CD4-positive, alpha-beta T cell (primary cell): ENCODE results near the gene NOD1. TPM values are rescaled to one million over a fixed set of nuclear protein-coding genes. Genes with fewer than 3 reads are reported as not detected.

ENCODE experiments used
- ATAC-seq: fragments of 200-7000 bp; cut with Tn5 transposase; one replicate; pipeline ENCODE4 v1.10.0; 2022; ENCODE audit warnings: mild to moderate bottlenecking; ENCODE audit not compliant: poor library complexity
- CTCF ChIA-PET: fragments of 350-600 bp; sonication (Branson Sonifier 250); formaldehyde crosslinking; loops from one replicate; lab custom pipeline; 2021; ENCODE audit warnings: antibody characterized with exemption, inconsistent platforms; lab: Charles Lee
- POLR2A ChIA-PET: fragments of 350-600 bp; sonication (Branson Sonifier 250); formaldehyde crosslinking; loops from one replicate; lab custom pipeline; 2021; ENCODE audit warnings: antibody characterized with exemption, inconsistent platforms; lab: Charles Lee
- DNase-seq, 14 experiments: peaks; one replicate each; pipeline ENCODE4 v3.0.0-alpha.2; 2013 to 2020; ENCODE audit warnings: mixed read lengths in 2 of 14
- H3K27ac ChIP-seq, 2 donors: one replicate each; pipeline versions ENCODE4 v1.5.1 to v1.7.0; 2013; ENCODE audit warnings: low read length in 2 of 2, low read depth in 1 of 2, mild to moderate bottlenecking in 1 of 2
- H3K27me3 ChIP-seq, 2 experiments: 1 replicate in 1 of 2; 2 replicates in 1 of 2; pipeline versions ENCODE4 v1.6.1 to v1.7.0; 2013; ENCODE audit warnings: low read length in 2 of 2, control low read depth in 1 of 2, mild to moderate bottlenecking in 1 of 2, moderate library complexity in 1 of 2; ENCODE audit not compliant: insufficient read depth in 2 of 2, control insufficient read depth in 1 of 2
- H3K36me3 ChIP-seq: one replicate; pipeline ENCODE4 v1.6.1; 2013; ENCODE audit warnings: low read length, control low read depth; ENCODE audit not compliant: insufficient read depth
- H3K4me1 ChIP-seq: one replicate; pipeline ENCODE4 v1.6.1; 2013; ENCODE audit warnings: low read length, control low read depth; ENCODE audit not compliant: insufficient read depth
- H3K4me3 ChIP-seq: one replicate; pipeline ENCODE4 v1.5.1; 2013; ENCODE audit warnings: mild to moderate bottlenecking, low read length, moderate library complexity
- H3K9me3 ChIP-seq, 2 experiments: 1 replicate in 1 of 2; 2 replicates in 1 of 2; pipeline versions ENCODE4 v1.6.1 to v1.7.0; 2013; ENCODE audit warnings: low read length in 2 of 2, mild to moderate bottlenecking in 2 of 2, control low read depth in 1 of 2, moderate library complexity in 1 of 2; ENCODE audit not compliant: control insufficient read depth in 1 of 2, insufficient read depth in 1 of 2
- H3K27ac Mint-ChIP-seq: one replicate; pipeline ENCODE4 v1.8.0; 2020; ENCODE audit warnings: mixed read lengths
- H3K27me3 Mint-ChIP-seq: one replicate; pipeline ENCODE4 v1.8.0; 2021; ENCODE audit warnings: mixed read lengths
- H3K36me3 Mint-ChIP-seq: one replicate; pipeline ENCODE4 v1.8.0; 2021; ENCODE audit warnings: low read depth, mixed read lengths
- H3K4me1 Mint-ChIP-seq: one replicate; pipeline ENCODE4 v1.8.0; 2021; ENCODE audit warnings: low read depth, mixed read lengths
- H3K4me3 Mint-ChIP-seq: one replicate; pipeline ENCODE4 v1.8.0; 2020; ENCODE audit warnings: mild to moderate bottlenecking, mixed read lengths
- H3K9me3 Mint-ChIP-seq: one replicate; pipeline ENCODE4 v1.8.0; 2020; ENCODE audit warnings: mixed read lengths
- intact Hi-C, 2 experiments: fragments of 100-400 bp; cut with DNase I in 1 of 2; cut with micrococcal nuclease in 1 of 2; formaldehyde crosslinking; loops; one replicate each; pipeline versions ENCODE4 v1.15.1 to v1.9.0; 2023 to 2025; cut with DNase I, micrococcal nuclease
- total RNA-seq, 174 experiments: library from RNA in 2 of 174; stranded (reverse) in 2 of 174; gene quantifications; one replicate each; pipeline ENCODE4 v1.2.3 and lab custom pipeline; 2021 to 2026
- TF ChIP-seq, protein P1 (sequence below): fragments of 200-600 bp; IDR thresholded peaks from one replicate; pipeline ENCODE4 v1.8.0; 2022; ENCODE audit warnings: antibody characterized with exemption, mild to moderate bottlenecking

The NOD1 gene
- total RNA-seq, 2 experiments from 2014 or later = 11.6 to 12.6 TPM

- ATAC-seq (no peak), DNase-seq (no peak)
- Mint-ChIP-seq H3K27me3 (no peaks in the 10 kb centered on the region), H3K4me1 (peaks cover 69% of the 10 kb centered on the region), H3K36me3 (peaks cover 15% of the 10 kb centered on the region), H3K9me3 (no peaks in the 10 kb centered on the region), H3K27ac (peak overlapping the region; percentile 50), H3K4me3 (peak overlapping the region; percentile 84)
- Histone ChIP-seq H3K36me3 (no peaks in the 10 kb centered on the region), H3K27me3 (no peaks in the 10 kb centered on the region), H3K4me3 (no peak overlapping the region), H3K9me3 (no peaks in the 10 kb centered on the region), H3K27ac (no peak overlapping the region), H3K4me1 (peaks cover 45% of the 10 kb centered on the region)
- intact Hi-C loops = loop anchor here in 1 of 2 experiments (10.0 kb wide), 1 partner anchor 192 kb away; the partner anchor contains the start of gene ZNRF2
- ChIA-PET POLR2A (interaction anchor here (1.7 kb wide), 1 partner anchor 31 kb away, joined by 5 read pairs; no protein-coding TSS in a partner anchor), CTCF (interaction anchor here (1.4 kb wide), 1 partner anchor 124 kb away, joined by 3 read pairs; no protein-coding TSS in a partner anchor)
- TF ChIP-seq, protein P1, sequence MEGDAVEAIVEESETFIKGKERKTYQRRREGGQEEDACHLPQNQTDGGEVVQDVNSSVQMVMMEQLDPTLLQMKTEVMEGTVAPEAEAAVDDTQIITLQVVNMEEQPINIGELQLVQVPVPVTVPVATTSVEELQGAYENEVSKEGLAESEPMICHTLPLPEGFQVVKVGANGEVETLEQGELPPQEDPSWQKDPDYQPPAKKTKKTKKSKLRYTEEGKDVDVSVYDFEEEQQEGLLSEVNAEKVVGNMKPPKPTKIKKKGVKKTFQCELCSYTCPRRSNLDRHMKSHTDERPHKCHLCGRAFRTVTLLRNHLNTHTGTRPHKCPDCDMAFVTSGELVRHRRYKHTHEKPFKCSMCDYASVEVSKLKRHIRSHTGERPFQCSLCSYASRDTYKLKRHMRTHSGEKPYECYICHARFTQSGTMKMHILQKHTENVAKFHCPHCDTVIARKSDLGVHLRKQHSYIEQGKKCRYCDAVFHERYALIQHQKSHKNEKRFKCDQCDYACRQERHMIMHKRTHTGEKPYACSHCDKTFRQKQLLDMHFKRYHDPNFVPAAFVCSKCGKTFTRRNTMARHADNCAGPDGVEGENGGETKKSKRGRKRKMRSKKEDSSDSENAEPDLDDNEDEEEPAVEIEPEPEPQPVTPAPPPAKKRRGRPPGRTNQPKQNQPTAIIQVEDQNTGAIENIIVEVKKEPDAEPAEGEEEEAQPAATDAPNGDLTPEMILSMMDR = no peak
Observed at GRCh38 chr7:30476459-30477145, 2.0 kb downstream of the NOD1 start.

- H3K9me3 Mint-ChIP-seq = no peaks in the 10 kb centered on the region
- no peaks in the 10 kb centered on the region for H3K27me3 ChIP-seq
- no peak overlapping the region for H3K4me3 ChIP-seq
- H3K27ac ChIP-seq = no peak overlapping the region
- H3K4me1 ChIP-seq = peaks cover 54% of the 10 kb centered on the region
- ChIA-PET CTCF (no interaction called here), POLR2A (no interaction called here)
- peaks cover 15% of the 10 kb centered on the region for H3K36me3 Mint-ChIP-seq
- no peaks in the 10 kb centered on the region for H3K9me3 ChIP-seq
- ATAC-seq (no peak), DNase-seq (no peak)
- intact Hi-C loops = loop anchor here in 1 of 2 experiments (10.0 kb wide), 1 partner anchor 191 kb away; the partner anchor contains the start of gene ZNRF2
- H3K27me3 Mint-ChIP-seq = no peaks in the 10 kb centered on the region
- H3K36me3 ChIP-seq = no peaks in the 10 kb centered on the region
- peak overlapping the region; percentile 50 for H3K4me3 Mint-ChIP-seq
- H3K27ac Mint-ChIP-seq = no peak overlapping the region
- TF ChIP-seq, protein P1 = no peak
- peaks cover 79% of the 10 kb centered on the region for H3K4me1 Mint-ChIP-seq
Observed at GRCh38 chr7:30475580-30475979, 3.0 kb downstream of the NOD1 start.

DNA sequence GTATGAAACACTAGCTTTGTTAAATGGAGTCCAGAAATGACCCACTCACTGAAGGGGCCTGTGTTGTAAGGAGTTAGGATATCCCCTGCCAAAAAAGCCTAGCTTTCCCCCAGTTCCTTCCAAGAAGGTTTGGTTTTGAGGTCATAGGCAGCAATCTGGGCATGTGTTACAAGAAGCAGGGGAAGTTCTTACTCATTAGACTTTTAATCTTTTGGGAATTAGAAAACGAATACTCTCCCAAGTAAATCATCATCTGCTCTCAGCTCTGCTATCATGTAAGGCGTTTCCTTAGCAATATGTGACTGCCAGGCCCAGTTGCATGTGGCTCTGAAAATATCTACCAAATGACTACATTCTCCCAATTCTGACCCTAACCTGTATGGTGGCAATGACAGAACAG, 3.7 kb downstream of the NOD1 start:
- CTCF ChIA-PET = no interaction called here
- POLR2A ChIA-PET = no interaction called here

More for the DNA sequence above, 3.7 kb downstream of the NOD1 start:
- no peak for DNase-seq
- no peaks in the 10 kb centered on the region for H3K9me3 Mint-ChIP-seq
- Histone ChIP-seq H3K36me3 (no peaks in the 10 kb centered on the region), H3K4me1 (peaks cover 52% of the 10 kb centered on the region), H3K9me3 (no peaks in the 10 kb centered on the region), H3K27me3 (no peaks in the 10 kb centered on the region), H3K4me3 (no peak overlapping the region), H3K27ac (no peak overlapping the region)
- no peak overlapping the region for H3K27ac Mint-ChIP-seq
- intact Hi-C loops = loop anchor here in 1 of 2 experiments (10.0 kb wide), 1 partner anchor 190 kb away; the partner anchor contains the start of gene ZNRF2
- peaks cover 82% of the 10 kb centered on the region for H3K4me1 Mint-ChIP-seq
- no peak for ATAC-seq
- H3K27me3 Mint-ChIP-seq = no peaks in the 10 kb centered on the region
- H3K4me3 Mint-ChIP-seq = no peak overlapping the region
- TF ChIP-seq, protein P1 = no peak
- peaks cover 15% of the 10 kb centered on the region for H3K36me3 Mint-ChIP-seq
